Colonic mucosa (tissue), 4 donors: ENCODE results near the gene RACGAP1. TPM values are rescaled to one million over a fixed set of nuclear protein-coding genes. Genes with fewer than 3 reads are reported as not detected.

Experiments
- DNase-seq: peaks from one replicate; pipeline ENCODE4 v3.0.0-alpha.2; 2020
- H3K27ac ChIP-seq: fragments of 200-600 bp; one replicate; pipeline ENCODE4 v1.8.0; 2021
- H3K27me3 ChIP-seq: fragments of 200-600 bp; one replicate; pipeline ENCODE4 v1.8.0; 2021
- H3K36me3 ChIP-seq: fragments of 200-600 bp; one replicate; pipeline ENCODE4 v1.8.0; 2021
- H3K4me1 ChIP-seq: fragments of 200-600 bp; one replicate; pipeline ENCODE4 v1.8.0; 2021; ENCODE audit warnings: mild to moderate bottlenecking
- H3K4me3 ChIP-seq: fragments of 200-600 bp; one replicate; pipeline ENCODE4 v1.8.0; 2021
- H3K9ac ChIP-seq, 2 donors: one replicate each; pipeline ENCODE4 v1.7.0; 2013; ENCODE audit warnings: control low read depth in 2 of 2, low read depth in 2 of 2, low read length in 2 of 2
- H3K9me3 ChIP-seq: fragments of 200-600 bp; one replicate; pipeline ENCODE4 v1.8.0; 2021
- CTCF ChIP-seq: fragments of 200-600 bp; IDR thresholded peaks from one replicate; pipeline ENCODE4 v1.8.0; 2022; ENCODE audit warnings: antibody characterized with exemption, mild to moderate bottlenecking
- intact Hi-C: fragments of 100-400 bp; cut with DNase I; formaldehyde crosslinking; loops from one replicate; pipeline ENCODE4 v1.14.1; 2022
- total RNA-seq, 2 donors: library from RNA; stranded (reverse); fragmentation: NEBNext Ultra II Directional in 1 of 2; extraction: Animal tissue kit (Norgen Biotek cat#: 25700) in 1 of 2; gene quantifications; one replicate each; pipeline ENCODE4 v1.2.1, GENCODE V29; 2021
- donor health status: healthy.
- donor health status: DM: no; HTN: no; CAD: no.
- donor health status: DM: no; HTN: no; CAD: no.

RACGAP1 gene
- total RNA-seq, 2 donors from 2014 or later = 36.2 to 83.8 TPM

DNA sequence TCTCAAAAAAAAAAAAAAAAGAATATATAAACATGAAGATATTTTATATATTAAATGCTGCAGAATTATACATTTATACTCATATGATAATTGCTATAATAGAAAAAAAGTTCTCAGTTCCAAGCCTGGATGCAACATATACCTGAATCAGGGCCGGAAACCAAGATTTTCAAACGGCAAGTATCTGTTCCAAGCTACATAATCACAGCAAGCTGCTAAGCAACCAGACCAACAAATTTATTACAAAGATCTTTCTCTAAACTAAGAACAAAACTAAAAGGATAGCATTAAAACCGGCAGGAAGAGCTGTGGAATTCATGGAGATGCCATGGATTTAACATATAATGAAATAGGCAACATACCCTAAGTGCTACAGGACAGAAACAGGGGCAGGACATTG lies 7.1 kb downstream of the RACGAP1 start:
- Histone ChIP-seq H3K4me1 (no peaks in the 10 kb centered on the region), H3K27ac (peak overlapping the region; percentile 27), H3K9ac (no peak overlapping the region), H3K4me3 (no peak overlapping the region), H3K9me3 (no peaks in the 10 kb centered on the region), H3K27me3 (no peaks in the 10 kb centered on the region), H3K36me3 (no peaks in the 10 kb centered on the region)
- no peak for DNase-seq
- TF ChIP-seq CTCF = no peak
- intact Hi-C loops = no loop called here

DNA sequence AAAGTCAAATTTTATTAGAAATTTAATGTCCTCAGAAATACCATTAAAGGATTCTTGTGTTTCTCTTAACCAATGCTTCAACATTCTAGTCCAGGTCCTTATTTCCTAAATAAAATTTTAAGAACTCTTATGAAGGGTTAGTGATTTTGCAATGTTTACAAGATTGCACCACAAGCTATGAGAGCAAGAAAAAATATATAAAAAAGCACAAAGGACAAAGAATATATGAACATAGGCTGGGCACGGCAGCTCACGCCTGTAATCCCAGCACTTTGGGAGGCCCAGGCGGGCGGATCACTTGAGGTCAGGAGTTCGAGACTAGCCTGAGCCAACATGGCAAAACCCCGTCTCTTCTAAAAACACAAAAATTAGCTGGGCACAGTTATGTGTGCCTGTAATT lies 7.7 kb downstream of the RACGAP1 start:
- no peak for DNase-seq
- Histone ChIP-seq H3K9ac (no peak overlapping the region), H3K27ac (peak overlapping the region; percentile 27)

DNA sequence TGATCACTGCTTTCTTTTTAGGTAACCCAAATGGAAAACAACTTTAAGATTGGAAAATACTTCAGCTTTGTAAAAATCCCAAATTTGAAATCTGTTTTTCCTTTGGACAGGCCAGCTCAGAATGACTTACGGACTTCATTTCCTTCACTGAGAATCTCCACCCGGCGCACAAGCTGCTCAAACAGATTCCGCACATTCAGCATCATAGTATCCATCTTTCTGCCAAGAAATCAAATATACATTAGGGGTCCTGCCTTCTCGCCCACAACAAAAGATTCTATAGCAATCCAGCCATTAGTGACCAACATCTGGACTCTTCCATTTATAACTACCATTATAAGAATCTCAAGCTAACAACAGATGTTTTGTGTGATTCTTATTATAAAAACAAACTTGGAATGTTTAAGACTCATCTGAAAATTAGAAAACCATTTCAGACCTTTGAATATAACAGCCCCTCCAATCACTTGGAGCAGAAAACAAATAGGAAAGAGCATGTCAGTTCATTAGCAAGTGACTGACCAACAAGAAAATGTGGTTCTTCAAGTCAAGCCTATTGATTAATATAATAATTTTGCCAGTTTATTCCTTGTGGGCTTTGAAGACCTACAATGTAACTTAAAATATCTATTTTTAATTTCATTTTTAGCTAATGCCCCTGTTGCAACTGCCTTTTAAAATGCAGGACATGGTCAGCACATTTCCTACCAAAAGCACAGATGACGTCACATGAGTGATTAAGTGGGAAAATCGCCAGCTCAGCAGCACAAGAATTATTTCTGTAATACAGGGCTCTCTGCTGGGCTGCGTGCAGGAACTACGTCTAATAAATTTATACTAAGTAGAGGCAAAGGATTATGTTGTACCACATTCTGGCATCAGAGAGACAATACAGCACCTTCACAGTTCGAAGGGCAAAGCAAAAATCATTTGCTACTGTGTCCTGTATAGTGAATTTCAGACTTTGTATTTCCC lies 8.5 kb downstream of the RACGAP1 start:
- Histone ChIP-seq H3K27ac (peak overlapping the region; percentile 27), H3K4me1 (no peaks in the 10 kb centered on the region), H3K36me3 (no peaks in the 10 kb centered on the region), H3K9me3 (no peaks in the 10 kb centered on the region), H3K9ac (no peak overlapping the region), H3K4me3 (no peak overlapping the region), H3K27me3 (no peaks in the 10 kb centered on the region)
- TF ChIP-seq CTCF = no peak
- intact Hi-C loops = no loop called here
- DNase-seq = peak; percentile 59

More for the DNA sequence above, 7.7 kb downstream of the RACGAP1 start:
- intact Hi-C loops = no loop called here
- Histone ChIP-seq H3K9me3 (no peaks in the 10 kb centered on the region), H3K36me3 (no peaks in the 10 kb centered on the region), H3K4me3 (no peak overlapping the region), H3K4me1 (no peaks in the 10 kb centered on the region), H3K27me3 (no peaks in the 10 kb centered on the region)
- TF ChIP-seq CTCF = no peak

DNA sequence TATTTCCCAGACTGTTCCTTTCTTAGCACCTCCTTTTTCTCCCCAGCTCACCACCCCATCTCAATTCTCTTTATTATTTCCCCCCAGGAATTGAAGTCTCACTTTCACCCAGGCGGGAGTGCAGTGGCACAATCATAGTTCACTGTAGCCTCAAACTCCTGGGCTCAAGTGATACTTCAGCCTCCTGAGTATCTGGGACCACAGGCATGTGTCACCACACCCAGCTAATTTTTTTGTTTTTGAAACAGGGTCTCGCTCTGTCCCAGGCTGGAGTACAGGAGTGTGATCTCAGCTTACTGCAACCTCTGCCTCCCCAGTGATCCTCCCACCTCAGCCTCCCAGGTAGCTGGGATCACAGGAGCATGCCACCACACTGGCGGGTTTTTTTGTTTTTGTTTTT lies 11.0 kb downstream of the RACGAP1 start:
- Histone ChIP-seq H3K9me3 (no peaks in the 10 kb centered on the region), H3K4me1 (no peaks in the 10 kb centered on the region)
- no peak for DNase-seq

More for the DNA sequence above, 11.0 kb downstream of the RACGAP1 start:
- no peak overlapping the region for H3K9ac ChIP-seq
- H3K27me3 ChIP-seq = no peaks in the 10 kb centered on the region
- no peaks in the 10 kb centered on the region for H3K36me3 ChIP-seq
- no peak for TF ChIP-seq CTCF
- intact Hi-C loops = no loop called here
- no peak overlapping the region for H3K27ac ChIP-seq
- H3K4me3 ChIP-seq = no peak overlapping the region
